Measurements from ENCODE around the gene SLC4A9. TPM values are rescaled to one million over a fixed set of nuclear protein-coding genes. Genes with fewer than 3 reads are reported as not detected.

SLC4A9 gene
- total RNA-seq, 1 donor from 2014 or later: 0.23 TPM

DNA sequence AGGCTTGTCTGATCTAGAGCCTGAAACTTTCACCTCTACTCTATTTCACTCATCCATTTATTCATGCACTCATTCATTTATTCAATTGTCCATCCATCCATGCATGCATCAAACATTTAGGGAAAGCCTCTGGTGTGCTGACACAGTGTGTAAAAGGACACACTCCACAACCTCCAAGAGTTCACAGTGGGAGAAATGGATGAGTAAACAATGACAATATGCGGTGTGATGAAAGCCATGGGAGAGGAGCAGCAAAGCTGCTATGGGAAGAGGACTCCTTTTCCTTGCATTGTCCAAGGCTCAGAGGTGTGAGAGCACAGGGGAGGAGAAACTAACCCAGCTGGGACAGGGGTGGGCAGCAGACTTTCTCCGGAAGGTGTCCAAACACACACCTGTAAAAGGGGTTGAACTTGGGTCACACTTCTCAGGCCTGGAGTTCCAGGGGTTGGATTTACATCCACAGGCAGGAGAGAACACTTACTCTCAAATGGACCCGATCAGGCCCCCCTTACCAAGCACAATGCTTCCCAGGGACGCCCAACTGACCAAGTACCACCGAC lies 35.9 kb upstream of the SLC4A9 start:
- intact Hi-C loops (cut with DNase I): no loop called here
- no peak for ATAC-seq
- TF ChIP-seq, protein P1, sequence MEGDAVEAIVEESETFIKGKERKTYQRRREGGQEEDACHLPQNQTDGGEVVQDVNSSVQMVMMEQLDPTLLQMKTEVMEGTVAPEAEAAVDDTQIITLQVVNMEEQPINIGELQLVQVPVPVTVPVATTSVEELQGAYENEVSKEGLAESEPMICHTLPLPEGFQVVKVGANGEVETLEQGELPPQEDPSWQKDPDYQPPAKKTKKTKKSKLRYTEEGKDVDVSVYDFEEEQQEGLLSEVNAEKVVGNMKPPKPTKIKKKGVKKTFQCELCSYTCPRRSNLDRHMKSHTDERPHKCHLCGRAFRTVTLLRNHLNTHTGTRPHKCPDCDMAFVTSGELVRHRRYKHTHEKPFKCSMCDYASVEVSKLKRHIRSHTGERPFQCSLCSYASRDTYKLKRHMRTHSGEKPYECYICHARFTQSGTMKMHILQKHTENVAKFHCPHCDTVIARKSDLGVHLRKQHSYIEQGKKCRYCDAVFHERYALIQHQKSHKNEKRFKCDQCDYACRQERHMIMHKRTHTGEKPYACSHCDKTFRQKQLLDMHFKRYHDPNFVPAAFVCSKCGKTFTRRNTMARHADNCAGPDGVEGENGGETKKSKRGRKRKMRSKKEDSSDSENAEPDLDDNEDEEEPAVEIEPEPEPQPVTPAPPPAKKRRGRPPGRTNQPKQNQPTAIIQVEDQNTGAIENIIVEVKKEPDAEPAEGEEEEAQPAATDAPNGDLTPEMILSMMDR (IDR thresholded peaks at IDR 0.05): no peak
- no peak for DNase-seq
- Histone ChIP-seq H3K4me1 (peaks cover 58% of the 10 kb centered on the region), H3K4me3 (no peak overlapping the region), H3K27me3 (no peaks in the 10 kb centered on the region), H3K36me3 (no peaks in the 10 kb centered on the region), H3K9me3 (no peaks in the 10 kb centered on the region), H3K27ac (peak overlapping the region; percentile 75)

GRCh38 chr5:140324617-140325241 lies 35.3 kb upstream of the SLC4A9 start:
- TF ChIP-seq, protein P1 (IDR thresholded peaks at IDR 0.05): no peak
- no peak overlapping the region for H3K27ac ChIP-seq

GRCh38 chr5:140325486-140325885 lies 34.5 kb upstream of the SLC4A9 start:
- no peak for ATAC-seq
- intact Hi-C loops (cut with DNase I): no loop called here
- no peaks in the 10 kb centered on the region for H3K36me3 ChIP-seq
- no peak for DNase-seq
- no peaks in the 10 kb centered on the region for H3K9me3 ChIP-seq
- no peak overlapping the region for H3K27ac ChIP-seq
- TF ChIP-seq, protein P1 (IDR thresholded peaks at IDR 0.05): no peak
- H3K4me1 ChIP-seq: peaks cover 57% of the 10 kb centered on the region
- H3K27me3 ChIP-seq: no peaks in the 10 kb centered on the region
- no peak overlapping the region for H3K4me3 ChIP-seq

More at GRCh38 chr5:140324617-140325241, 35.3 kb upstream of the SLC4A9 start:
- ATAC-seq (peak; percentile 76), DNase-seq (no peak)
- Histone ChIP-seq H3K4me1 (peaks cover 57% of the 10 kb centered on the region), H3K4me3 (no peak overlapping the region), H3K9me3 (no peaks in the 10 kb centered on the region), H3K36me3 (no peaks in the 10 kb centered on the region), H3K27me3 (no peaks in the 10 kb centered on the region)
- intact Hi-C loops (cut with DNase I): no loop called here

- H3K27ac ChIP-seq: no peak overlapping the region
Measured at GRCh38 chr5:140327589-140327988, 32.4 kb upstream of the SLC4A9 start.

GRCh38 chr5:140328036-140328764 lies 31.8 kb upstream of the SLC4A9 start:
- DNase-seq (no peak), ATAC-seq (no peak)
- no peak overlapping the region for H3K27ac ChIP-seq
- no peaks in the 10 kb centered on the region for H3K9me3 ChIP-seq
- no peak overlapping the region for H3K4me3 ChIP-seq
- intact Hi-C loops (cut with DNase I): no loop called here
- H3K36me3 ChIP-seq: peaks cover 13% of the 10 kb centered on the region
- TF ChIP-seq, protein P1 (IDR thresholded peaks at IDR 0.05): no peak
- peaks cover 33% of the 10 kb centered on the region for H3K4me1 ChIP-seq
- no peaks in the 10 kb centered on the region for H3K27me3 ChIP-seq

More at GRCh38 chr5:140327589-140327988, 32.4 kb upstream of the SLC4A9 start:
- intact Hi-C loops (cut with DNase I): no loop called here
- no peaks in the 10 kb centered on the region for H3K27me3 ChIP-seq
- TF ChIP-seq, protein P1 (IDR thresholded peaks at IDR 0.05): no peak
- ATAC-seq (no peak), DNase-seq (no peak)
- peaks cover 7% of the 10 kb centered on the region for H3K36me3 ChIP-seq
- peaks cover 39% of the 10 kb centered on the region for H3K4me1 ChIP-seq
- H3K9me3 ChIP-seq: no peaks in the 10 kb centered on the region
- no peak overlapping the region for H3K4me3 ChIP-seq
